ENCODE data around the gene HLA-DPA1. TPM values are rescaled to one million over a fixed set of nuclear protein-coding genes. Genes with fewer than 3 reads are reported as not detected.

The HLA-DPA1 gene
- total and polyA plus RNA-seq, 10 of the 15 experiments (the other 5 are each of a cell fraction or from before 2014, with no cell fraction given): 508 to 1,640 (median 829) TPM

- TF ChIP-seq ZNF24 (IDR thresholded peaks at IDR 0.05) (no peak), CBFB (IDR thresholded peaks at IDR 0.05; ENCODE audit: low read depth) (no peak), JUNB (IDR thresholded peaks at IDR 0.05) (no peak), YBX1 (IDR thresholded peaks at IDR 0.05) (no peak), ATF7 (IDR thresholded peaks at IDR 0.05; ENCODE audit: low read depth) (no peak; the same call in 1 of the 2 replicates), MYB (IDR thresholded peaks at IDR 0.05; ENCODE audit: borderline replicate concordance, low read depth, low read length) (no peak), SMAD1 (IDR thresholded peaks at IDR 0.05; ENCODE audit: low read depth, partially characterized antibody) (peak; percentile 29), NFYA (IDR thresholded peaks at IDR 0.05; ENCODE audit: borderline replicate concordance, low read depth, low read length) (no peak), ZNF274 (IDR thresholded peaks at IDR 0.05; ENCODE audit: insufficient read depth, insufficient read length) (no peak), MYC (IDR thresholded peaks at IDR 0.05; ENCODE audit: insufficient read depth, insufficient read length, insufficient replicate concordance, low read length, severe bottlenecking) (no peak), ZSCAN29 (IDR thresholded peaks at IDR 0.05) (no peak), IKZF2 (IDR thresholded peaks at IDR 0.05) (no peak), RB1 (IDR thresholded peaks at IDR 0.05; ENCODE audit: borderline replicate concordance) (no peak), EGR1 (IDR thresholded peaks at IDR 0.05; ENCODE audit: borderline replicate concordance in 1 of 2, low read depth in 2 of 2, low read length in 2 of 2) (no peak), NFYB (IDR thresholded peaks at IDR 0.05; ENCODE audit: insufficient read depth, low read depth, low read length) (no peak)
- TF ChIP-seq, protein P1, sequence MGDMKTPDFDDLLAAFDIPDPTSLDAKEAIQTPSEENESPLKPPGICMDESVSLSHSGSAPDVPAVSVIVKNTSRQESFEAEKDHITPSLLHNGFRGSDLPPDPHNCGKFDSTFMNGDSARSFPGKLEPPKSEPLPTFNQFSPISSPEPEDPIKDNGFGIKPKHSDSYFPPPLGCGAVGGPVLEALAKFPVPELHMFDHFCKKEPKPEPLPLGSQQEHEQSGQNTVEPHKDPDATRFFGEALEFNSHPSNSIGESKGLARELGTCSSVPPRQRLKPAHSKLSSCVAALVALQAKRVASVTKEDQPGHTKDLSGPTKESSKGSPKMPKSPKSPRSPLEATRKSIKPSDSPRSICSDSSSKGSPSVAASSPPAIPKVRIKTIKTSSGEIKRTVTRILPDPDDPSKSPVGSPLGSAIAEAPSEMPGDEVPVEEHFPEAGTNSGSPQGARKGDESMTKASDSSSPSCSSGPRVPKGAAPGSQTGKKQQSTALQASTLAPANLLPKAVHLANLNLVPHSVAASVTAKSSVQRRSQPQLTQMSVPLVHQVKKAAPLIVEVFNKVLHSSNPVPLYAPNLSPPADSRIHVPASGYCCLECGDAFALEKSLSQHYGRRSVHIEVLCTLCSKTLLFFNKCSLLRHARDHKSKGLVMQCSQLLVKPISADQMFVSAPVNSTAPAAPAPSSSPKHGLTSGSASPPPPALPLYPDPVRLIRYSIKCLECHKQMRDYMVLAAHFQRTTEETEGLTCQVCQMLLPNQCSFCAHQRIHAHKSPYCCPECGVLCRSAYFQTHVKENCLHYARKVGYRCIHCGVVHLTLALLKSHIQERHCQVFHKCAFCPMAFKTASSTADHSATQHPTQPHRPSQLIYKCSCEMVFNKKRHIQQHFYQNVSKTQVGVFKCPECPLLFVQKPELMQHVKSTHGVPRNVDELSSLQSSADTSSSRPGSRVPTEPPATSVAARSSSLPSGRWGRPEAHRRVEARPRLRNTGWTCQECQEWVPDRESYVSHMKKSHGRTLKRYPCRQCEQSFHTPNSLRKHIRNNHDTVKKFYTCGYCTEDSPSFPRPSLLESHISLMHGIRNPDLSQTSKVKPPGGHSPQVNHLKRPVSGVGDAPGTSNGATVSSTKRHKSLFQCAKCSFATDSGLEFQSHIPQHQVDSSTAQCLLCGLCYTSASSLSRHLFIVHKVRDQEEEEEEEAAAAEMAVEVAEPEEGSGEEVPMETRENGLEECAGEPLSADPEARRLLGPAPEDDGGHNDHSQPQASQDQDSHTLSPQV (IDR thresholded peaks at IDR 0.05): no peak
- TF ChIP-seq, protein P2, sequence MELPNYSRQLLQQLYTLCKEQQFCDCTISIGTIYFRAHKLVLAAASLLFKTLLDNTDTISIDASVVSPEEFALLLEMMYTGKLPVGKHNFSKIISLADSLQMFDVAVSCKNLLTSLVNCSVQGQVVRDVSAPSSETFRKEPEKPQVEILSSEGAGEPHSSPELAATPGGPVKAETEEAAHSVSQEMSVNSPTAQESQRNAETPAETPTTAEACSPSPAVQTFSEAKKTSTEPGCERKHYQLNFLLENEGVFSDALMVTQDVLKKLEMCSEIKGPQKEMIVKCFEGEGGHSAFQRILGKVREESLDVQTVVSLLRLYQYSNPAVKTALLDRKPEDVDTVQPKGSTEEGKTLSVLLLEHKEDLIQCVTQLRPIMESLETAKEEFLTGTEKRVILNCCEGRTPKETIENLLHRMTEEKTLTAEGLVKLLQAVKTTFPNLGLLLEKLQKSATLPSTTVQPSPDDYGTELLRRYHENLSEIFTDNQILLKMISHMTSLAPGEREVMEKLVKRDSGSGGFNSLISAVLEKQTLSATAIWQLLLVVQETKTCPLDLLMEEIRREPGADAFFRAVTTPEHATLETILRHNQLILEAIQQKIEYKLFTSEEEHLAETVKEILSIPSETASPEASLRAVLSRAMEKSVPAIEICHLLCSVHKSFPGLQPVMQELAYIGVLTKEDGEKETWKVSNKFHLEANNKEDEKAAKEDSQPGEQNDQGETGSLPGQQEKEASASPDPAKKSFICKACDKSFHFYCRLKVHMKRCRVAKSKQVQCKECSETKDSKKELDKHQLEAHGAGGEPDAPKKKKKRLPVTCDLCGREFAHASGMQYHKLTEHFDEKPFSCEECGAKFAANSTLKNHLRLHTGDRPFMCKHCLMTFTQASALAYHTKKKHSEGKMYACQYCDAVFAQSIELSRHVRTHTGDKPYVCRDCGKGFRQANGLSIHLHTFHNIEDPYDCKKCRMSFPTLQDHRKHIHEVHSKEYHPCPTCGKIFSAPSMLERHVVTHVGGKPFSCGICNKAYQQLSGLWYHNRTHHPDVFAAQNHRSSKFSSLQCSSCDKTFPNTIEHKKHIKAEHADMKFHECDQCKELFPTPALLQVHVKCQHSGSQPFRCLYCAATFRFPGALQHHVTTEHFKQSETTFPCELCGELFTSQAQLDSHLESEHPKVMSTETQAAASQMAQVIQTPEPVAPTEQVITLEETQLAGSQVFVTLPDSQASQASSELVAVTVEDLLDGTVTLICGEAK (IDR thresholded peaks at IDR 0.05; ENCODE audit: borderline replicate concordance): no peak; the same call in 1 of the 2 replicates
- TF ChIP-seq, protein P3, sequence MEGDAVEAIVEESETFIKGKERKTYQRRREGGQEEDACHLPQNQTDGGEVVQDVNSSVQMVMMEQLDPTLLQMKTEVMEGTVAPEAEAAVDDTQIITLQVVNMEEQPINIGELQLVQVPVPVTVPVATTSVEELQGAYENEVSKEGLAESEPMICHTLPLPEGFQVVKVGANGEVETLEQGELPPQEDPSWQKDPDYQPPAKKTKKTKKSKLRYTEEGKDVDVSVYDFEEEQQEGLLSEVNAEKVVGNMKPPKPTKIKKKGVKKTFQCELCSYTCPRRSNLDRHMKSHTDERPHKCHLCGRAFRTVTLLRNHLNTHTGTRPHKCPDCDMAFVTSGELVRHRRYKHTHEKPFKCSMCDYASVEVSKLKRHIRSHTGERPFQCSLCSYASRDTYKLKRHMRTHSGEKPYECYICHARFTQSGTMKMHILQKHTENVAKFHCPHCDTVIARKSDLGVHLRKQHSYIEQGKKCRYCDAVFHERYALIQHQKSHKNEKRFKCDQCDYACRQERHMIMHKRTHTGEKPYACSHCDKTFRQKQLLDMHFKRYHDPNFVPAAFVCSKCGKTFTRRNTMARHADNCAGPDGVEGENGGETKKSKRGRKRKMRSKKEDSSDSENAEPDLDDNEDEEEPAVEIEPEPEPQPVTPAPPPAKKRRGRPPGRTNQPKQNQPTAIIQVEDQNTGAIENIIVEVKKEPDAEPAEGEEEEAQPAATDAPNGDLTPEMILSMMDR (IDR thresholded peaks at IDR 0.05 in 2 of 3, conservative IDR thresholded peaks at IDR 0.05 in 1 of 3; ENCODE audit: control insufficient read depth in 2 of 3, extremely low read depth in 1 of 3, insufficient read depth in 1 of 3, low read depth in 3 of 3, low read length in 3 of 3): no peak
- TF ChIP-seq, protein P4, sequence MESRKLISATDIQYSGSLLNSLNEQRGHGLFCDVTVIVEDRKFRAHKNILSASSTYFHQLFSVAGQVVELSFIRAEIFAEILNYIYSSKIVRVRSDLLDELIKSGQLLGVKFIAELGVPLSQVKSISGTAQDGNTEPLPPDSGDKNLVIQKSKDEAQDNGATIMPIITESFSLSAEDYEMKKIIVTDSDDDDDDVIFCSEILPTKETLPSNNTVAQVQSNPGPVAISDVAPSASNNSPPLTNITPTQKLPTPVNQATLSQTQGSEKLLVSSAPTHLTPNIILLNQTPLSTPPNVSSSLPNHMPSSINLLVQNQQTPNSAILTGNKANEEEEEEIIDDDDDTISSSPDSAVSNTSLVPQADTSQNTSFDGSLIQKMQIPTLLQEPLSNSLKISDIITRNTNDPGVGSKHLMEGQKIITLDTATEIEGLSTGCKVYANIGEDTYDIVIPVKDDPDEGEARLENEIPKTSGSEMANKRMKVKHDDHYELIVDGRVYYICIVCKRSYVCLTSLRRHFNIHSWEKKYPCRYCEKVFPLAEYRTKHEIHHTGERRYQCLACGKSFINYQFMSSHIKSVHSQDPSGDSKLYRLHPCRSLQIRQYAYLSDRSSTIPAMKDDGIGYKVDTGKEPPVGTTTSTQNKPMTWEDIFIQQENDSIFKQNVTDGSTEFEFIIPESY (IDR thresholded peaks at IDR 0.05): peak; percentile 96
Measured at GRCh38 chr6:33061987-33062386, 11.5 kb downstream of the HLA-DPA1 start (continued).

All from GM12878 (cell line).